Type B pancreatic cell (in vitro differentiated cells): ENCODE results near the gene CC2D2A. TPM values are rescaled to one million over a fixed set of nuclear protein-coding genes. Genes with fewer than 3 reads are reported as not detected.

ENCODE experiments used
- DNase-seq: peaks from one replicate; pipeline ENCODE4 v3.0.0; 2021; ENCODE audit warnings: mixed read lengths; ENCODE audit not compliant: unreplicated experiment; ENCODE audit errors: extremely low spot score
- H3K27ac Mint-ChIP-seq: 2 replicates; pipeline ENCODE4 v1.8.0; 2021; ENCODE audit warnings: mild to moderate bottlenecking, mixed read lengths
- H3K27me3 Mint-ChIP-seq: 2 replicates; pipeline ENCODE4 v1.8.0; 2021; ENCODE audit warnings: mixed read lengths
- H3K36me3 Mint-ChIP-seq: 2 replicates; pipeline ENCODE4 v1.8.0; 2021; ENCODE audit warnings: mixed read lengths
- H3K4me1 Mint-ChIP-seq: one replicate; pipeline ENCODE4 v1.8.0; 2021; ENCODE audit warnings: mixed read lengths; ENCODE audit not compliant: unreplicated experiment
- H3K4me3 Mint-ChIP-seq: 2 replicates; pipeline ENCODE4 v1.8.0; 2021; ENCODE audit warnings: mild to moderate bottlenecking, mixed read lengths
- H3K9me3 Mint-ChIP-seq: 2 replicates; pipeline ENCODE4 v1.8.0; 2021; ENCODE audit warnings: mixed read lengths
- CTCF ChIP-seq: fragments of 200-600 bp; sonication (generic); conservative IDR thresholded peaks from 2 replicates; pipeline ENCODE4 v1.5.0; 2021; ENCODE audit warnings: antibody characterized with exemption, mild to moderate bottlenecking
- total RNA-seq: library from RNA; stranded (reverse); gene quantifications from 2 replicates; pipeline ENCODE4 v1.2.1, GENCODE V29; 2021; ENCODE audit warnings: low replicate concordance

CC2D2A gene
- total RNA-seq, 1 donor from 2014 or later: 27.8 TPM

DNA sequence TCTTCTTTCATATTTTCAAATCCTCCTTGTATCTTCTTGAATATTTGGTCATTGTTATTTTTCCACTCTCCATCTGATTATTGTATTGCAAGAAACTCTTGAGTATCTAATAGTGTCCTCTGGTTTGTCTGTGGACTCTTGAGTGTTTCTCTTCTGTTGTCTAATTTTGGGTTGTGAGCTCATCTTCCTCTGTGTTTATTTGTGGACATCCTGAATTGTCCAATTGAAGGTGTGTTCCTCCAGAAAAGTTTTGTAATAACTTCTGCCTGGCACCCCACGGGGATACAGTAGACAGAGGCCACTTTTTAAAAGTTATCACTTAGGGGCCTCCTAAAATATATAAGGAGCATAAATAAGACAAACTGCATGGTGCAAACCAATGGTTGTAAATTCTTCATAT is 3.1 kb upstream of the CC2D2A start:
- Mint-ChIP-seq H3K4me1 (peaks cover 7% of the 10 kb centered on the region), H3K27me3 (no peaks in the 10 kb centered on the region), H3K4me3 (no peak overlapping the region), H3K27ac (no peak overlapping the region), H3K9me3 (no peaks in the 10 kb centered on the region), H3K36me3 (no peaks in the 10 kb centered on the region)
- DNase-seq: no peak
- no peak for TF ChIP-seq CTCF

DNA sequence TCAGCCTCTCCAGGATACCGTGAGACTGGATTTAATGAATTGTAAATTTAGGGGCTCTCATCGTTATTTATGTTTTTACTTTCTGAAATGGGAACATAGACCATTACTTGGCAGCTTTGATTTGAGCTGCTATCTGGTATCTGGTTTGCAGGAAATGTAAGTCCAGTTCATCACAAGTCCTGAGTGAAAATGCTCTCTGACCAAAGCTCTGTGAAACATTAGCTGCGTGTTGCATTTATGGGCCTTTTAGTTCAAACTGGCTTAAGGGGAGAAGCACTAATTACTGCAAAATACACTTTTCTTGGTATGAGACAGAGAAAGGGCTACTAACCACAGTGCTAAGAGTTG is 420 bp downstream of the CC2D2A start:
- Mint-ChIP-seq H3K4me3 (peak overlapping the region; percentile 89), H3K9me3 (no peaks in the 10 kb centered on the region), H3K27me3 (no peaks in the 10 kb centered on the region), H3K4me1 (peaks cover 7% of the 10 kb centered on the region), H3K36me3 (no peaks in the 10 kb centered on the region), H3K27ac (peak overlapping the region; percentile 34)
- TF ChIP-seq CTCF: no peak
- no peak for DNase-seq

DNA sequence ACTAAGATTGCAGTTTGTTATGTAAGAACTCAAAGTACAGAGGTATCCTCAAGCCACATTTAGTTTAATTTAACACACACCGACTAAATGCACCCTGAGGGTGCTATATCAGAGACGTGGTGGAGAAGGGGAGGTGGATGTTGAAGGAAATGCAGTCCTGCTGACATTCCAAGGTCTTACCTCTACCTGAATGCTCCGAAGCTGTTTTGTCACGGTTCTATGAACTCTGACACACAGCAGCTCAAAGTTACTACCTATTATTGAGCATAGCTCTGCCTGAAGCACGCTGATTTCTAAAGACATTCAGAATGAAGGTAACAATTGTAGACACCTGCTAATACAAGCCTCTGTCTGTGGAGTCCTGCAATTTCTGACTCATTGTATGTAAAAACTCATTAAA is 6.7 kb downstream of the CC2D2A start:
- H3K27ac Mint-ChIP-seq: no peak overlapping the region
- DNase-seq: no peak
- H3K4me1 Mint-ChIP-seq: peaks cover 6% of the 10 kb centered on the region
- peaks cover 8% of the 10 kb centered on the region for H3K36me3 Mint-ChIP-seq
- no peaks in the 10 kb centered on the region for H3K9me3 Mint-ChIP-seq
- H3K27me3 Mint-ChIP-seq: no peaks in the 10 kb centered on the region
- no peak overlapping the region for H3K4me3 Mint-ChIP-seq
- TF ChIP-seq CTCF: no peak

DNA sequence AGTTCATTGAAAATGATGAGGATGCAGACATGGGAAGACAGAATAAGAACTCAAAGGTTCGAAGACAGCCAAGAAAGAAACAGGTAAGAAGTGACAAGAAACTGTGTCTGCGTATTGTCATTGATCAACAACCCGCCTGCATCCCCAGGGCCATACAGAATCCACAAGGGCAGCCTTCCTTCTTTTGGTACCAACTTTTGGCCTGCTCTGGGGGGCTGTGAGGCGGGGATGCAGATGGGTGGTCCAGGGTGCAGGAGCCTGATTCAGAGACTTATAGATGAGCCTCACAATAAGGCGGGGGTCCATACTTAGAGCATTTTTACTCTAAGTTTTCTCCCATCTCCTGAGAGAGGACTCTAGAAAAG is 9.0 kb downstream of the CC2D2A start:
- Mint-ChIP-seq H3K9me3 (peaks cover under 1% of the 10 kb centered on the region), H3K4me1 (peaks cover 6% of the 10 kb centered on the region), H3K4me3 (peak overlapping the region; percentile 94), H3K36me3 (peaks cover 24% of the 10 kb centered on the region), H3K27me3 (no peaks in the 10 kb centered on the region), H3K27ac (peak overlapping the region; percentile 95)
- no peak for TF ChIP-seq CTCF
- DNase-seq: no peak

DNA sequence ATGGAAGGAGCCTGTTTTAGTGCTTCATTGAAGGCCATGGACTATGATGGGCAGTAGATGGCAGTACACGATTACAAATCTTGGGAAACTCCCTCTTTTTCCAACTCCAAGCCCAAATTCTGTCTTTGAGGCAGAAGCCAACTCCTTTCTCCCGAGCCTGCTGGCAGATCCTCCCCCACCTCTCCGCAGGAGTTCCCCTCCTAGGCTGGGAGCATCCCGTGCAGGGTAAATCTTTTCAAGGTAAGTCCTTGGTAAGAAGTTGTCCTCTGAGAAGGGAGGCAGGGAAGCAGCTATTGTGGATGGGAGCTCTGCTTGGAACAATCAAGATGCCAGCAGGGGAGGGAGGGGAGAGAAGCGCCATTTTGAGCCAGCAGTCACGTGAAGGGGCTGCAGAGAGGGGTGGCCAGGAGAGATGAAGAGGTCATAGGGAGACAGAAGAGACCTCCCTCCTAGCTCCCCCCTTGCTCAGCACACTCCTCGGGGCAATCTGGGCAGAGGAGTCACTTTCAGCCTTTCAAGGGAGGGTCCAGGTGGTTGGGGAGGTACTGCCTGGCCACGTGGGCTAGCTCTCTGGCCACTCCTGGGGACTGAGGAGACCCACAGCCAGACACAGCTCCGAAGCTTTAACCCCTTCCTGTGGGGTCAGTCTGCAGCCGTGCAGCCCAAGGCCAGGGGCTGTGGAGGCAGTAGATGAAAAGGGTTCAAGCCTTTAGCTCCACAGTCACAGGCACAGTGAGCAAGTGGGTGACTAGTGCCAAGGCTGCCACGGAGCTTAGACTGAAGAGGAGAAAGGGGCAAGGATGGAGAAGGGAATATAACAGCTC is 9.6 kb downstream of the CC2D2A start:
- peak; percentile 71 for DNase-seq
- peak overlapping the region; percentile 94 for H3K4me3 Mint-ChIP-seq
- no peaks in the 10 kb centered on the region for H3K27me3 Mint-ChIP-seq
- peaks cover 30% of the 10 kb centered on the region for H3K36me3 Mint-ChIP-seq
- peaks cover 6% of the 10 kb centered on the region for H3K4me1 Mint-ChIP-seq
- H3K27ac Mint-ChIP-seq: peak overlapping the region; percentile 95
- peaks cover 6% of the 10 kb centered on the region for H3K9me3 Mint-ChIP-seq
- TF ChIP-seq CTCF: peak; percentile 84

- Mint-ChIP-seq H3K27me3 (no peaks in the 10 kb centered on the region), H3K9me3 (peaks cover 9% of the 10 kb centered on the region), H3K4me3 (peak overlapping the region; percentile 94), H3K4me1 (peaks cover 6% of the 10 kb centered on the region), H3K36me3 (peaks cover 36% of the 10 kb centered on the region), H3K27ac (peak overlapping the region; percentile 95)
- TF ChIP-seq CTCF: no peak
- no peak for DNase-seq
Measured at GRCh38 chr4:15479913-15480185, 10.2 kb downstream of the CC2D2A start.
